BJ (cell line): ENCODE data around the gene SORCS2. TPM values are rescaled to one million over a fixed set of nuclear protein-coding genes. Genes with fewer than 3 reads are reported as not detected.

ENCODE experiments used
- CTCF ChIA-PET: fragments of 350-600 bp; formaldehyde crosslinking; extraction: SDS; loops from one replicate; lab custom pipeline; 2021; ENCODE audit warnings: antibody characterized with exemption, inconsistent platforms; lab: Yijun Ruan, JAX
- POLR2A ChIA-PET: fragments of 300-600 bp; sonication (Branson Sonifier 250); formaldehyde crosslinking; extraction: SDS; loops from one replicate; lab custom pipeline; 2021; ENCODE audit warnings: antibody characterized with exemption; lab: Charles Lee
- DNase-seq: peaks from one replicate; pipeline ENCODE4 v3.0.0-alpha.2; 2011; ENCODE audit warnings: low read depth
- H3K27me3 ChIP-seq: 2 replicates; pipeline ENCODE4 v1.6.0; 2011; ENCODE audit warnings: low read length; ENCODE audit not compliant: control insufficient read depth, insufficient read depth
- H3K36me3 ChIP-seq: 2 replicates; pipeline ENCODE4 v1.5.1; 2011; ENCODE audit warnings: low read length; ENCODE audit not compliant: control insufficient read depth, insufficient read depth
- H3K4me3 ChIP-seq: 2 replicates; pipeline ENCODE4 v1.5.1; 2011; ENCODE audit warnings: low read depth, mild to moderate bottlenecking, control low read depth, low read length
- CTCF ChIP-seq: IDR thresholded peaks from 2 replicates; pipeline ENCODE4 v1.5.1; 2011; ENCODE audit warnings: low read depth, mild to moderate bottlenecking, control low read depth, inconsistent platforms, low read length, moderate library complexity; ENCODE audit not compliant: insufficient read depth
- polyA plus RNA-seq: library from polyadenylated mRNA; depleted of rRNA; stranded (reverse); fragments of >200 nt; gene quantifications from 2 replicates; pipeline ENCODE4 v1.2.3, GENCODE V29; 2011

The SORCS2 gene
- polyA plus RNA-seq, 1 experiment = 0.63 TPM

GRCh38 chr4:7618361-7618760 is 426.0 kb downstream of the SORCS2 start:
- no peak for DNase-seq
- H3K4me3 ChIP-seq = no peak overlapping the region
- no peaks in the 10 kb centered on the region; the same call in 1 of the 2 replicates for H3K27me3 ChIP-seq
- no peak for TF ChIP-seq CTCF
- CTCF ChIA-PET = no interaction called here
- H3K36me3 ChIP-seq = no peaks in the 10 kb centered on the region
- POLR2A ChIA-PET = no interaction called here

DNA sequence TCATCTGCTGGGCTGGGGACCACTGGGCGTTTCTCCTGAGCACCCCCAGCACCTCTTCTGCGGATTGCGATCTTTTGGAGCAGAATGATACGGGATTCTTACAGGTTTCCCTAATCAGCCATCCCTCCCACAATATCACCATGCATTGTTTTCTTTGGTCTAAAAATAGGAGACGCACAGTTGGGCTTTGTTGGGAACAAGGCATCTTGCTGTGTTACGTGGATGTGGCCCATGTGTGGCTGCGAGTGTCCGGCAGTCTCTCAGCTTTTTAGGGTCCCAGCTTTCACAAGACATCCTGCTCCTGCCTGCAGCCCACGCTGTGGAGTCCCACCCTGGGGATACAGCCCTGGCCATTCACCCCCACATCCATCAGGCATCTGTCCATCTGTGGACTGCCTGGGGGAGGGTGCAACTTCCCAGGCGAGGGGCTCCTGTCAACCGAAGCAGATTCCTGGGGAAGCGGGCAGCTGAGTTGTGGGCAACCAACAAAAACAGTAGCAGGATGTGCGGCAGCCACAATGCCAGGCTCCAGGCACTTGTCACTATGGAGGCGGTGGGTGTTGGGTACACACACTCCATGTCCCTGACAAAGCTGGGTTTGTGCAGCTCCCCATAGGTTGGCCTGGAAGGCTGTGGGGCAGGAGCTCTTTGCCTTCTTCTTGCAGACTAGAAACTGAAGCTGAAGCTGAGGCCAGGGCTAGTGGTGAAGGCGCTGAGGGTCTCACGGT is 427.9 kb downstream of the SORCS2 start:
- Histone ChIP-seq H3K36me3 (no peaks in the 10 kb centered on the region), H3K27me3 (no peaks in the 10 kb centered on the region; the same call in 1 of the 2 replicates), H3K4me3 (no peak overlapping the region)
- DNase-seq = no peak
- TF ChIP-seq CTCF = no peak
- ChIA-PET CTCF (no interaction called here), POLR2A (no interaction called here)

GRCh38 chr4:7620814-7621176 is 428.5 kb downstream of the SORCS2 start:
- no peak overlapping the region for H3K4me3 ChIP-seq
- TF ChIP-seq CTCF = no peak
- ChIA-PET POLR2A (no interaction called here), CTCF (no interaction called here)
- no peaks in the 10 kb centered on the region; the same call in 1 of the 2 replicates for H3K27me3 ChIP-seq
- no peaks in the 10 kb centered on the region for H3K36me3 ChIP-seq
- DNase-seq = no peak

DNA sequence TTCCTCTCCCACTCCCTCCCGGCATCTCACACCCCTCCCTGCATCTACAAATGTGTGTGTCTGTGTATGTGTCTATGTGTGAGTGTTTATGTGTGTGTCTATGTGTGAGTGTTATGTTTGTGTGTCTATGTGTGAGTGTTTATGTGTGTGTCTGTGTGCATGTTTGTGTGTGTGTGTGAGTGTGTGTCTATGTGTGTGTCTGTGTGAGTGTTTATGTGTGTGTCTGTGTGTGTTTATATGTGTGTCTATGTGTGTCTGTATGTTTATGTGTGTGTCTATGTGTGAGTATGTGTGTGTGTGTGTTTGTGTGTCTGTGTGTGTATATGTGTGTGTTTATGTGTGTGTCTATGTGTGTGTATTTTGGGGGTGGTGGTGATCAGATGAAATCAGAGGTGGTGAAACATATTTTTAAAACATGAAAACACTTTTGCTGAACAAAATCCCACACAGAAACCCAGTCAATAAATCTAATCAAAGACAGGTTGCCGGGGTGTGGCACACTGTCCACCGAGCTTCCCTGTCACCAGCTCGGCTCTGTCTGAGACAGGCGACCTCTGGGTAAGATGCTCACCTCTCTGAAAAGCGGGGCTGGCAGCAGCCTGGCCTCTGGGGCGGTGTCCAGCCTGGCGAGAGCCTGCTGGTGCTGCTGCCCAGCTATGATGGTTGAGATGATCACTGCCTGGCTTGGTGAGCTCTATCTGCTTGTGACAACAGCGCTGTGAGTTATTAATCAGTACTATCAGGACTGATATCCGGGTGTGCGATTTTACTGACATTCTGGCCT is 429.1 kb downstream of the SORCS2 start:
- POLR2A ChIA-PET = no interaction called here
- no peak for DNase-seq
- CTCF ChIA-PET = no interaction called here

More for the DNA sequence above, 429.1 kb downstream of the SORCS2 start:
- Histone ChIP-seq H3K36me3 (no peaks in the 10 kb centered on the region), H3K27me3 (no peaks in the 10 kb centered on the region; the same call in 1 of the 2 replicates), H3K4me3 (no peak overlapping the region)
- TF ChIP-seq CTCF = no peak
